ENCODE measurements around the gene RPS15.

Gene RPS15

GRCh38 chr19:1406774-1407527 is 31.2 kb upstream of the RPS15 start:
- peaks cover 31% of the 10 kb centered on the region for H3K4me1 ChIP-seq (ENCODE audit: insufficient read depth, insufficient read length)
- TF ChIP-seq SUZ12 (IDR thresholded peaks at IDR 0.05; ENCODE audit: extremely low read depth, insufficient read depth, insufficient read length) (no peak), ZNF274 (IDR thresholded peaks at IDR 0.05; ENCODE audit: low read depth, low read length) (no peak), YY1 (IDR thresholded peaks at IDR 0.05; ENCODE audit: insufficient read depth, insufficient read length) (no peak)
- peak overlapping the region; percentile 78 for H3K4me3 ChIP-seq (ENCODE audit: insufficient read length, low read depth)
- no peaks in the 10 kb centered on the region for H3K27me3 ChIP-seq (ENCODE audit: insufficient read depth, insufficient read length)
- peak overlapping the region; percentile 85 for H3K9ac ChIP-seq (ENCODE audit: insufficient read length, low read depth)
- no peaks in the 10 kb centered on the region for H3K9me3 ChIP-seq (ENCODE audit: insufficient read depth, low read length)
- DNase-seq (ENCODE audit: low read depth, low spot score), result peak; percentile 98
- H3K36me3 ChIP-seq (ENCODE audit: insufficient read depth, insufficient read length, low read length), result peaks cover 34% of the 10 kb centered on the region

- H3K4me1 ChIP-seq (ENCODE audit: insufficient read depth, insufficient read length), result peaks cover 25% of the 10 kb centered on the region
- peak within 1 kb of the TSS; percentile 78 for H3K4me3 ChIP-seq (ENCODE audit: insufficient read length, low read depth)
- H3K27me3 ChIP-seq (ENCODE audit: insufficient read depth, insufficient read length), result no peaks in the 10 kb centered on the region
- DNase-seq (ENCODE audit: low read depth, low spot score), result no peak
- H3K36me3 ChIP-seq (ENCODE audit: insufficient read depth, insufficient read length, low read length), result peaks cover 42% of the 10 kb centered on the region
- H3K9me3 ChIP-seq (ENCODE audit: insufficient read depth, low read length), result no peaks in the 10 kb centered on the region
- H3K9ac ChIP-seq (ENCODE audit: insufficient read length, low read depth), result peak within 1 kb of the TSS; percentile 97
- TF ChIP-seq SUZ12 (IDR thresholded peaks at IDR 0.05; ENCODE audit: extremely low read depth, insufficient read depth, insufficient read length) (no peak), ZNF274 (IDR thresholded peaks at IDR 0.05; ENCODE audit: low read depth, low read length) (no peak), YY1 (IDR thresholded peaks at IDR 0.05; ENCODE audit: insufficient read depth, insufficient read length) (no peak)
Measured at GRCh38 chr19:1407528-1408299, 30.5 kb upstream of the RPS15 start, which contains the start of gene DAZAP1. TSS of gene DAZAP1 (plus strand) at chr19:1407586. CDS start at chr19:1407774, 188 bp downstream.

GRCh38 chr19:1408300-1409203 is 29.6 kb upstream of the RPS15 start:
- Histone ChIP-seq H3K4me1 (ENCODE audit: insufficient read depth, insufficient read length) (peaks cover 25% of the 10 kb centered on the region), H3K36me3 (ENCODE audit: insufficient read depth, insufficient read length, low read length) (peaks cover 50% of the 10 kb centered on the region), H3K27me3 (ENCODE audit: insufficient read depth, insufficient read length) (no peaks in the 10 kb centered on the region), H3K9me3 (ENCODE audit: insufficient read depth, low read length) (no peaks in the 10 kb centered on the region), H3K9ac (ENCODE audit: insufficient read length, low read depth) (peak overlapping the region; percentile 97), H3K4me3 (ENCODE audit: insufficient read length, low read depth) (peak overlapping the region; percentile 67)
- no peak for TF ChIP-seq ZNF274 (IDR thresholded peaks at IDR 0.05; ENCODE audit: low read depth, low read length)
- no peak for TF ChIP-seq SUZ12 (IDR thresholded peaks at IDR 0.05; ENCODE audit: extremely low read depth, insufficient read depth, insufficient read length)
- no peak for TF ChIP-seq YY1 (IDR thresholded peaks at IDR 0.05; ENCODE audit: insufficient read depth, insufficient read length)
- no peak for DNase-seq (ENCODE audit: low read depth, low spot score)

GRCh38 chr19:1409204-1410005 is 28.8 kb upstream of the RPS15 start:
- Histone ChIP-seq H3K4me1 (ENCODE audit: insufficient read depth, insufficient read length) (peaks cover 25% of the 10 kb centered on the region), H3K9ac (ENCODE audit: insufficient read length, low read depth) (peak overlapping the region; percentile 97), H3K9me3 (ENCODE audit: insufficient read depth, low read length) (no peaks in the 10 kb centered on the region), H3K36me3 (ENCODE audit: insufficient read depth, insufficient read length, low read length) (peaks cover 58% of the 10 kb centered on the region), H3K4me3 (ENCODE audit: insufficient read length, low read depth) (peak overlapping the region; percentile 67), H3K27me3 (ENCODE audit: insufficient read depth, insufficient read length) (no peaks in the 10 kb centered on the region)
- no peak for TF ChIP-seq YY1 (IDR thresholded peaks at IDR 0.05; ENCODE audit: insufficient read depth, insufficient read length)
- no peak for TF ChIP-seq SUZ12 (IDR thresholded peaks at IDR 0.05; ENCODE audit: extremely low read depth, insufficient read depth, insufficient read length)
- no peak for TF ChIP-seq ZNF274 (IDR thresholded peaks at IDR 0.05; ENCODE audit: low read depth, low read length)
- no peak for DNase-seq (ENCODE audit: low read depth, low spot score)

- Histone ChIP-seq H3K4me1 (ENCODE audit: insufficient read depth, insufficient read length) (peaks cover 29% of the 10 kb centered on the region), H3K36me3 (ENCODE audit: insufficient read depth, insufficient read length, low read length) (peaks cover 60% of the 10 kb centered on the region), H3K4me3 (ENCODE audit: insufficient read length, low read depth) (peak overlapping the region; percentile 22), H3K27me3 (ENCODE audit: insufficient read depth, insufficient read length) (no peaks in the 10 kb centered on the region), H3K9ac (ENCODE audit: insufficient read length, low read depth) (peak overlapping the region; percentile 97), H3K9me3 (ENCODE audit: insufficient read depth, low read length) (no peaks in the 10 kb centered on the region)
- DNase-seq (ENCODE audit: low read depth, low spot score), result no peak
- TF ChIP-seq SUZ12 (IDR thresholded peaks at IDR 0.05; ENCODE audit: extremely low read depth, insufficient read depth, insufficient read length) (no peak), ZNF274 (IDR thresholded peaks at IDR 0.05; ENCODE audit: low read depth, low read length) (no peak), YY1 (IDR thresholded peaks at IDR 0.05; ENCODE audit: insufficient read depth, insufficient read length) (no peak)
Measured at GRCh38 chr19:1410136-1410786, 27.9 kb upstream of the RPS15 start.

- Histone ChIP-seq H3K36me3 (ENCODE audit: insufficient read depth, insufficient read length, low read length) (peaks cover 60% of the 10 kb centered on the region), H3K4me3 (ENCODE audit: insufficient read length, low read depth) (no peak overlapping the region), H3K4me1 (ENCODE audit: insufficient read depth, insufficient read length) (peaks cover 31% of the 10 kb centered on the region), H3K9ac (ENCODE audit: insufficient read length, low read depth) (peak overlapping the region; percentile 97), H3K9me3 (ENCODE audit: insufficient read depth, low read length) (no peaks in the 10 kb centered on the region), H3K27me3 (ENCODE audit: insufficient read depth, insufficient read length) (no peaks in the 10 kb centered on the region)
- DNase-seq (ENCODE audit: low read depth, low spot score), result no peak
- TF ChIP-seq ZNF274 (IDR thresholded peaks at IDR 0.05; ENCODE audit: low read depth, low read length) (no peak), SUZ12 (IDR thresholded peaks at IDR 0.05; ENCODE audit: extremely low read depth, insufficient read depth, insufficient read length) (no peak), YY1 (IDR thresholded peaks at IDR 0.05; ENCODE audit: insufficient read depth, insufficient read length) (no peak)
Measured at GRCh38 chr19:1410789-1411188, 27.4 kb upstream of the RPS15 start.
